ENCODE results near the gene GREB1. TPM values are rescaled to one million over a fixed set of nuclear protein-coding genes. Genes with fewer than 3 reads are reported as not detected.

Gene GREB1
- total RNA-seq, 1 donor from 2014 or later: under 0.01 TPM

DNA sequence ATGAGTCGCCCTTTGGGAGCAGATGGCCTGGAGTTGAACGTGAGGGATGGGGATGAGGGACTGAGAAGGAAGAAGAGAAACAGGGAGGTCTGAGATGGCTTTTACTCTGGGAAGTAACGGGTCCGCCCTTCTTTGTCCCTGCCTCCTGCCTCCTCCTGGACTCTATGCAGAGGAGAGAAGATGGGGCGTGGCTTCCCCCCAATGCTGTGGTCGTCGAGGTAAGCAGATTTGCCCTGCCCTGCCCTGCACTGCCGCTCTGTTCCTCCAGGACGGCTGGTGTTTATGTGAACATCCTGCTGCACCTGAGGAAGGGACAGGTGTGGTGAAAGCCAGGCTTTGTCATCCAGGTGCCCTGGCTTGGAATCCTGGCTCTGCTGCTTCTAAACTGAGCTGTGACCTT lies 149.6 kb downstream of the GREB1 start:
- TF ChIP-seq, protein P1, sequence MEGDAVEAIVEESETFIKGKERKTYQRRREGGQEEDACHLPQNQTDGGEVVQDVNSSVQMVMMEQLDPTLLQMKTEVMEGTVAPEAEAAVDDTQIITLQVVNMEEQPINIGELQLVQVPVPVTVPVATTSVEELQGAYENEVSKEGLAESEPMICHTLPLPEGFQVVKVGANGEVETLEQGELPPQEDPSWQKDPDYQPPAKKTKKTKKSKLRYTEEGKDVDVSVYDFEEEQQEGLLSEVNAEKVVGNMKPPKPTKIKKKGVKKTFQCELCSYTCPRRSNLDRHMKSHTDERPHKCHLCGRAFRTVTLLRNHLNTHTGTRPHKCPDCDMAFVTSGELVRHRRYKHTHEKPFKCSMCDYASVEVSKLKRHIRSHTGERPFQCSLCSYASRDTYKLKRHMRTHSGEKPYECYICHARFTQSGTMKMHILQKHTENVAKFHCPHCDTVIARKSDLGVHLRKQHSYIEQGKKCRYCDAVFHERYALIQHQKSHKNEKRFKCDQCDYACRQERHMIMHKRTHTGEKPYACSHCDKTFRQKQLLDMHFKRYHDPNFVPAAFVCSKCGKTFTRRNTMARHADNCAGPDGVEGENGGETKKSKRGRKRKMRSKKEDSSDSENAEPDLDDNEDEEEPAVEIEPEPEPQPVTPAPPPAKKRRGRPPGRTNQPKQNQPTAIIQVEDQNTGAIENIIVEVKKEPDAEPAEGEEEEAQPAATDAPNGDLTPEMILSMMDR (IDR thresholded peaks at IDR 0.05; ENCODE audit: insufficient read depth, low read length, severe bottlenecking): no peak
- Histone ChIP-seq H3K4me3 (ENCODE audit: low read depth, low read length) (no peak overlapping the region), H3K27me3 (ENCODE audit: control insufficient read depth, insufficient read depth, low read length) (peaks cover 12% of the 10 kb centered on the region), H3K36me3 (ENCODE audit: control insufficient read depth, insufficient read depth, low read length) (no peaks in the 10 kb centered on the region)
- no peak for DNase-seq (ENCODE audit: low read depth)
- FAIRE-seq: peak; percentile 52

- FAIRE-seq (no peak), DNase-seq (ENCODE audit: low read depth) (no peak)
- Histone ChIP-seq H3K36me3 (ENCODE audit: control insufficient read depth, insufficient read depth, low read length) (no peaks in the 10 kb centered on the region), H3K4me3 (ENCODE audit: low read depth, low read length) (no peak overlapping the region), H3K27me3 (ENCODE audit: control insufficient read depth, insufficient read depth, low read length) (peaks cover 8% of the 10 kb centered on the region)
- TF ChIP-seq, protein P1 (IDR thresholded peaks at IDR 0.05; ENCODE audit: insufficient read depth, low read length, severe bottlenecking): no peak
Measured at GRCh38 chr2:11683966-11684365, 150.1 kb downstream of the GREB1 start.

DNA sequence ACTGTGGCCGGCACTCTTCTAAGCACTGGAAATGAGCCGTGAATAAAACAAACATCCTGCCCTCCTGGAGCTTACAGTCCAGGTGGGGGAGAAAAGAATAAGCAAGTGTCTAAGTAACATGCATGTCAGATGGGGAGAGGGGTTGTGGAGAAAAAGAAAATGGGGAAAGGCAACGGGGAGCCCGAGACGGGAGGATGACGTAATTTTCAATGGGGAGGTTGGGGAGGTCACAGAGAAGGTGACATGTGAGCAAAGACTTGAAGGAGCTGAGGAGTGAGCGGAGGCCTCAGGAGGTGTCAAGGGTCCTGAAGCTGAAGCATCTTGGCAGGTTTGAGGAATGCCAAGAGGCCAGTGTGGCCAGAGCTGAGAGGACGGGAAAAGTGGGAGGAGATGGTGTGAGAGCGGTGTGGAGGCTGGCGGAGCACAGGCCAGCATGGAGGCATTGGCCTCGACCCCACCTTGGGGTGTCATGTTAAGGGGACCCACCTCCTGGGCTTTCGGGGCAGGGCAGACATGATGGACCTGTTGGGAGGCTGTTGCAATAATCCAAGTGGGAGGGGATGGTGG lies 151.1 kb downstream of the GREB1 start:
- DNase-seq (ENCODE audit: low read depth) (no peak), FAIRE-seq (no peak)
- no peaks in the 10 kb centered on the region for H3K36me3 ChIP-seq (ENCODE audit: control insufficient read depth, insufficient read depth, low read length)
- no peak overlapping the region for H3K4me3 ChIP-seq (ENCODE audit: low read depth, low read length)
- TF ChIP-seq, protein P1 (IDR thresholded peaks at IDR 0.05; ENCODE audit: insufficient read depth, low read length, severe bottlenecking): no peak
- H3K27me3 ChIP-seq (ENCODE audit: control insufficient read depth, insufficient read depth, low read length): peaks cover 8% of the 10 kb centered on the region

DNA sequence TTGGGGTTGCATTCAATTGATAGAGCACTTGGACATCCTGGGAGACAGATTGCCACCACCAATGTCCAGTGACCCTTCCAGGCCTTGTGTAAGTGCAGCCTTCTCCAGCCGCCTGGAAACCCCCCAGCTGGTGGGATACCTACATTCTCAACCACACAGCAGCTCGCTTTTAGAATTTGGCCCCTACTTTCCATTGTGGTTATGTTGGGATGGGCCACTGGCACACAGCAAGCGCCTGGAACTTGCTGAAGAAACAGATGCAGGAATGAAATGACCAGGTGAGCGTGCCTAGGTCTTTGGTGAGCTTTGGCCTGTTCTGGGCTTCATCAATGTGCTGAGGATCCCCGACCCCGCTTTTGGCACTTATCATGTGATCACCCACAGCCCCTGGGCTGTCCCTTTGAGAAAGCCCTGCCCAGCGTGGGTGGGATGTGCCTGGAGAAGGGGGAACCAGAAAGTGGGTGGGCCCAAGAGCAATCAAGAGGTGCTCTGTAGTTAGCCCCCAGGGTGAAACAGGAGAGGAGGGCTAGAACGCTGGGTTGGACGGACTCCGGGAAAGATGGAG lies 152.1 kb downstream of the GREB1 start:
- DNase-seq (ENCODE audit: low read depth) (no peak), FAIRE-seq (no peak)
- Histone ChIP-seq H3K36me3 (ENCODE audit: control insufficient read depth, insufficient read depth, low read length) (no peaks in the 10 kb centered on the region), H3K27me3 (ENCODE audit: control insufficient read depth, insufficient read depth, low read length) (peaks cover 8% of the 10 kb centered on the region), H3K4me3 (ENCODE audit: low read depth, low read length) (no peak overlapping the region)
- TF ChIP-seq, protein P1 (IDR thresholded peaks at IDR 0.05; ENCODE audit: insufficient read depth, low read length, severe bottlenecking): no peak

- DNase-seq (ENCODE audit: low read depth) (no peak), FAIRE-seq (no peak)
- TF ChIP-seq, protein P1 (IDR thresholded peaks at IDR 0.05; ENCODE audit: insufficient read depth, low read length, severe bottlenecking): no peak
- H3K27me3 ChIP-seq (ENCODE audit: control insufficient read depth, insufficient read depth, low read length): peaks cover 6% of the 10 kb centered on the region
- no peaks in the 10 kb centered on the region for H3K36me3 ChIP-seq (ENCODE audit: control insufficient read depth, insufficient read depth, low read length)
- no peak overlapping the region for H3K4me3 ChIP-seq (ENCODE audit: low read depth, low read length)
Measured at GRCh38 chr2:11687736-11688135, 153.9 kb downstream of the GREB1 start.

All from bronchial epithelial cell (primary cell).